MM.1S (cell line): Measurements from ENCODE around the gene ZNF79.

Experiments
- DNase-seq: peaks from one replicate; pipeline ENCODE4 v3.0.0-alpha.2; 2015
- H2AFZ ChIP-seq: fragments of 300-600 bp; sonication (generic); 2 replicates; pipeline ENCODE4 v1.6.0; 2016; ENCODE audit warnings: antibody characterized with exemption, low read length
- H3F3A ChIP-seq: fragments of 300-600 bp; sonication (generic); 2 replicates; pipeline ENCODE4 v1.6.1; 2016; ENCODE audit warnings: mild to moderate bottlenecking, antibody characterized with exemption, low read length, moderate library complexity, mixed read lengths; ENCODE audit not compliant: insufficient read depth
- H3K27ac ChIP-seq: fragments of 300-600 bp; sonication (generic); 2 replicates; pipeline ENCODE4 v1.5.1; 2016; ENCODE audit warnings: mild to moderate bottlenecking, low read length
- H3K27me3 ChIP-seq: fragments of 300-600 bp; sonication (generic); replicated peaks from 2 replicates; pipeline ENCODE4 v1.6.0; 2016; ENCODE audit warnings: low read length; ENCODE audit not compliant: insufficient read depth
- H3K36me3 ChIP-seq: fragments of 300-600 bp; sonication (generic); replicated peaks from 2 replicates; pipeline ENCODE4 v1.6.1; 2016; ENCODE audit warnings: mild to moderate bottlenecking, low read length, mixed read lengths; ENCODE audit not compliant: insufficient read depth
- H3K4me1 ChIP-seq: fragments of 300-600 bp; sonication (generic); 2 replicates; pipeline ENCODE4 v1.6.1; 2016; ENCODE audit warnings: low read length, mixed read lengths
- H3K4me2 ChIP-seq: fragments of 300-600 bp; sonication (generic); 2 replicates; pipeline ENCODE4 v1.6.0; 2016; ENCODE audit warnings: low read depth, low read length
- H3K4me3 ChIP-seq: fragments of 300-600 bp; sonication (generic); 2 replicates; pipeline ENCODE4 v1.5.1; 2016; ENCODE audit warnings: low read length, mixed read lengths
- H3K79me2 ChIP-seq: fragments of 300-600 bp; sonication (generic); 2 replicates; pipeline ENCODE4 v1.6.1; 2016; ENCODE audit warnings: mixed run types, low read length, mixed read lengths
- H3K9ac ChIP-seq: fragments of 300-600 bp; sonication (generic); 2 replicates; pipeline ENCODE4 v1.6.1; 2016; ENCODE audit warnings: low read length, mixed read lengths
- H3K9me2 ChIP-seq: fragments of 300-600 bp; sonication (generic); replicated peaks from 2 replicates; pipeline ENCODE4 v1.6.1; 2016; ENCODE audit warnings: mild to moderate bottlenecking, low read length, mixed read lengths; ENCODE audit not compliant: insufficient read depth
- H3K9me3 ChIP-seq: fragments of 300-600 bp; sonication (generic); replicated peaks from 2 replicates; pipeline ENCODE4 v1.6.1; 2016; ENCODE audit warnings: mild to moderate bottlenecking, low read length, mixed read lengths; ENCODE audit not compliant: insufficient read depth
- H4K20me1 ChIP-seq: fragments of 300-600 bp; sonication (generic); 2 replicates; pipeline ENCODE4 v1.6.1; 2016; ENCODE audit warnings: mild to moderate bottlenecking, low read length, moderate library complexity, mixed read lengths; ENCODE audit not compliant: insufficient read depth
- EZH2 ChIP-seq: fragments of 300-600 bp; sonication (generic); optimal IDR thresholded peaks from 2 replicates; pipeline ENCODE3; 2017; ENCODE audit warnings: low read depth, mild to moderate bottlenecking, antibody characterized with exemption, low read length, mixed read lengths
- EZH2phosphoT487 ChIP-seq: fragments of 300-600 bp; sonication (generic); IDR thresholded peaks from 2 replicates; pipeline ENCODE4 v1.6.1; 2018; ENCODE audit warnings: antibody characterized with exemption, low read length
- TF ChIP-seq, protein P1 (sequence below): fragments of 300-600 bp; sonication (generic); IDR thresholded peaks from 2 replicates; pipeline ENCODE4 v1.5.1; 2016; ENCODE audit warnings: antibody characterized with exemption, low read length, mixed read lengths

Gene ZNF79

DNA sequence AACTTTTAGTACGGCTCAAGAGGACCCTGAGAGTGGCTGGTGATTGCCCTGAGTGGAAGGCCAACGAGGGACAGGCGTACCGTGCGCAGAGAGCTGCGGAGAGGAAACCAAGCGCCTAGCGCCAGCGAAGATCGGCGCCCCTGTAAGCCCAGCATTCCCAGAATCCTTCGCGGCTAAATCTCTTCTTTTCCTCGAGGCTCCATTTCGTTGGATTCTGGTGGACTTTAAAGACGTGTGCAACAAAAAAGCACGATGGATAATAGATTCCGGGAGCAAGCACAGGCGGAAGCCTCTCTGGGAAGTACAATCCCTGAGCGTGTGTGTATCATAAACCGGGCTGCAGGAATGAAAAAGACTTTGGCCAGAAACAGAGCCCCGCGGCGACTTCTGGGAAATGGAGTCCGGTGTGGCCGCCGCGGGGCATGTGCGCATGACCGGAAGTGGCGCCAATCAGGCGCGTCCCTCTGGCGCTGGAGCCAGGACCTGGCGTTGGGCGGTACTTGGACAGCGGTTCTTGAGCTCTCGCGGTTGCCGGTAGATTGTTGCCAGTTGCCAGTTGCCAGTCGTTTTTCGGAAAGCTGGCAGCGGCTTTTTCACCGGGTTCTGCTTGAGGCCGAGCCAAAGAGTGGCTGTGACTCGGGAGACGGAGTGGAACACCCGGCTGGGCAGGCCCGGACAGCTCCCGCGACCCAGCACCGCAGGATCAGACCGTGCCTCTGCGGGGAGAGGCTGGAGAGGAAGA, at the start of gene ZNF79:
Gene ZNF79 (plus strand): TSS at position 449 of the 742 bp plus-strand sequence. CDS start 406 bp downstream, outside the sequence.
- peaks cover 12% of the 10 kb centered on the region for H3K4me1 ChIP-seq
- peak within 1 kb of the TSS; percentile 48; the same call in 1 of the 2 replicates for H3K27ac ChIP-seq
- no peaks in the 10 kb centered on the region for H3K9me2 ChIP-seq
- H3K9ac ChIP-seq = peak within 1 kb of the TSS; percentile 85
- no peaks in the 10 kb centered on the region for H3K27me3 ChIP-seq
- H2AFZ ChIP-seq = peak within 1 kb of the TSS; percentile 87
- H3K36me3 ChIP-seq = no peaks in the 10 kb centered on the region
- H3K4me3 ChIP-seq = peak within 1 kb of the TSS; percentile 96
- DNase-seq = peak; percentile 93
- H4K20me1 ChIP-seq = no peaks in the 10 kb centered on the region
- H3K9me3 ChIP-seq = no peaks in the 10 kb centered on the region
- 0 out of 2 replicates have a peak, but pooled peaks cover 4% of the 10 kb centered on the region for H3F3A ChIP-seq
- H3K79me2 ChIP-seq = peaks cover 59% of the 10 kb centered on the region
- H3K4me2 ChIP-seq = peak within 1 kb of the TSS; percentile 97
- TF ChIP-seq EZH2 = no peak
- TF ChIP-seq EZH2phosphoT487 = no peak
- TF ChIP-seq, protein P1, sequence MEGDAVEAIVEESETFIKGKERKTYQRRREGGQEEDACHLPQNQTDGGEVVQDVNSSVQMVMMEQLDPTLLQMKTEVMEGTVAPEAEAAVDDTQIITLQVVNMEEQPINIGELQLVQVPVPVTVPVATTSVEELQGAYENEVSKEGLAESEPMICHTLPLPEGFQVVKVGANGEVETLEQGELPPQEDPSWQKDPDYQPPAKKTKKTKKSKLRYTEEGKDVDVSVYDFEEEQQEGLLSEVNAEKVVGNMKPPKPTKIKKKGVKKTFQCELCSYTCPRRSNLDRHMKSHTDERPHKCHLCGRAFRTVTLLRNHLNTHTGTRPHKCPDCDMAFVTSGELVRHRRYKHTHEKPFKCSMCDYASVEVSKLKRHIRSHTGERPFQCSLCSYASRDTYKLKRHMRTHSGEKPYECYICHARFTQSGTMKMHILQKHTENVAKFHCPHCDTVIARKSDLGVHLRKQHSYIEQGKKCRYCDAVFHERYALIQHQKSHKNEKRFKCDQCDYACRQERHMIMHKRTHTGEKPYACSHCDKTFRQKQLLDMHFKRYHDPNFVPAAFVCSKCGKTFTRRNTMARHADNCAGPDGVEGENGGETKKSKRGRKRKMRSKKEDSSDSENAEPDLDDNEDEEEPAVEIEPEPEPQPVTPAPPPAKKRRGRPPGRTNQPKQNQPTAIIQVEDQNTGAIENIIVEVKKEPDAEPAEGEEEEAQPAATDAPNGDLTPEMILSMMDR = no peak

DNA sequence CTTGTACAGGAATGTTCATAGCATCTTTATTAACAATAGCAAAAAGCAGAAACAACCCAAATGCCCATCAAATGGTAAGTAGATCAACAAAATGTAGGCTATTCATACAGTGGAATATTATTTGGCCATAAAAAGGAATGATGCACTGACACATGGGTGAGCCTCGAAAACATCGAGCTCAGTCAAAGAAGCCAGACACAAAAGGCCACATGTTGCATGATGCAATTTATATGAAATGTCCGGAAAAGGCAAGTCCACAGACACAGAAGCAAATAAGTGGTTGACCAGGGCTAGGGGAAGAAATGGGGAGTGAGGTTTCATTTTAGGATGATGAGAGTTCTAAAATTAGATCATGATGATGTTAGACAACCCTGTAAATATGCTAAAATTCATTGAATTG, 43.7 kb upstream of the ZNF79 start:
- Histone ChIP-seq H3K27me3 (no peaks in the 10 kb centered on the region), H3K4me1 (no peaks in the 10 kb centered on the region), H3K4me2 (no peak overlapping the region), H3K27ac (no peak overlapping the region), H2AFZ (no peak overlapping the region), H3K4me3 (no peak overlapping the region), H3K79me2 (no peaks in the 10 kb centered on the region), H3K36me3 (no peaks in the 10 kb centered on the region), H3F3A (no peaks in the 10 kb centered on the region), H3K9ac (no peak overlapping the region), H4K20me1 (no peaks in the 10 kb centered on the region), H3K9me2 (no peaks in the 10 kb centered on the region), H3K9me3 (no peaks in the 10 kb centered on the region)
- no peak for TF ChIP-seq EZH2phosphoT487
- TF ChIP-seq, protein P1 = no peak
- no peak for TF ChIP-seq EZH2
- no peak for DNase-seq

DNA sequence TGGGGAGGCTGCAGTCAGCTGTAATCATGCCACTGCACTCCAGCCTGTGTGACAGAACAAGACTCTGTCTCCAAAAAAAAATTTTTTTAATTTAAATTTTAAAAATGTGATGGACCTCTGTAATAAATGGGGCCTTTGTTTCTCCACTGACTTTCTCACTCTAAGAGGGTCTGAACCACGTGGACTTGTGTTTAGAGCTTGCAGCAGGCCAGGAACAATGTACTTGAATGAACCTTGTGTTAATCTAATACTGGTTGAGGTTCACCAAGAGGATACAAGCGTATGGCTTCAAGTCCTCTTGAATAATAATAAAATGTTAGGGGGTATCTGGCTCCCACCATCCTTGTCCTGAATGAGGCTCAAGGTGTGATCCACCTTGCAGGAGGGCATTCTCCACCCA, 41.6 kb upstream of the ZNF79 start:
- H2AFZ ChIP-seq = no peak overlapping the region
- H3K9ac ChIP-seq = no peak overlapping the region
- H3K9me2 ChIP-seq = no peaks in the 10 kb centered on the region
- no peaks in the 10 kb centered on the region for H3K4me1 ChIP-seq
- no peak for DNase-seq
- H3K9me3 ChIP-seq = no peaks in the 10 kb centered on the region
- H3K4me3 ChIP-seq = no peak overlapping the region
- H3F3A ChIP-seq = no peaks in the 10 kb centered on the region
- no peaks in the 10 kb centered on the region for H3K36me3 ChIP-seq
- TF ChIP-seq EZH2phosphoT487 = no peak
- TF ChIP-seq, protein P1 = no peak
- no peak for TF ChIP-seq EZH2
- no peaks in the 10 kb centered on the region for H4K20me1 ChIP-seq
- H3K27me3 ChIP-seq = no peaks in the 10 kb centered on the region
- H3K4me2 ChIP-seq = no peak overlapping the region
- no peaks in the 10 kb centered on the region for H3K79me2 ChIP-seq
- no peak overlapping the region for H3K27ac ChIP-seq
